ENCODE results near the gene PARD6G.

- TF ChIP-seq, protein P1, sequence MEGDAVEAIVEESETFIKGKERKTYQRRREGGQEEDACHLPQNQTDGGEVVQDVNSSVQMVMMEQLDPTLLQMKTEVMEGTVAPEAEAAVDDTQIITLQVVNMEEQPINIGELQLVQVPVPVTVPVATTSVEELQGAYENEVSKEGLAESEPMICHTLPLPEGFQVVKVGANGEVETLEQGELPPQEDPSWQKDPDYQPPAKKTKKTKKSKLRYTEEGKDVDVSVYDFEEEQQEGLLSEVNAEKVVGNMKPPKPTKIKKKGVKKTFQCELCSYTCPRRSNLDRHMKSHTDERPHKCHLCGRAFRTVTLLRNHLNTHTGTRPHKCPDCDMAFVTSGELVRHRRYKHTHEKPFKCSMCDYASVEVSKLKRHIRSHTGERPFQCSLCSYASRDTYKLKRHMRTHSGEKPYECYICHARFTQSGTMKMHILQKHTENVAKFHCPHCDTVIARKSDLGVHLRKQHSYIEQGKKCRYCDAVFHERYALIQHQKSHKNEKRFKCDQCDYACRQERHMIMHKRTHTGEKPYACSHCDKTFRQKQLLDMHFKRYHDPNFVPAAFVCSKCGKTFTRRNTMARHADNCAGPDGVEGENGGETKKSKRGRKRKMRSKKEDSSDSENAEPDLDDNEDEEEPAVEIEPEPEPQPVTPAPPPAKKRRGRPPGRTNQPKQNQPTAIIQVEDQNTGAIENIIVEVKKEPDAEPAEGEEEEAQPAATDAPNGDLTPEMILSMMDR (IDR thresholded peaks at IDR 0.05): no peak
- TF ChIP-seq POLR2A (IDR thresholded peaks at IDR 0.05): no peak
Observed at GRCh38 chr18:80145196-80145804, 102.0 kb downstream of the PARD6G start.
